Dermis microvascular lymphatic vessel endothelial cell (primary cell): ENCODE measurements around the gene KCNK18. TPM values are rescaled to one million over a fixed set of nuclear protein-coding genes. Genes with fewer than 3 reads are reported as not detected.
A peak's percentile ranks its signal among the peaks of the same experiment; 100 is the strongest.
"Not testable (repeated sequence)": the region's sequence is repeated elsewhere in the genome, so short reads cannot be mapped to it uniquely, and the experiment has no call there.

Source experiments
- DNase-seq, 2 donors: peaks; one replicate each; pipeline versions ENCODE4 v3.0.0 to v3.0.0-alpha.2; 2010; ENCODE audit warnings: low read depth in 2 of 2
- total RNA-seq: library from RNA; depleted of rRNA; stranded (reverse); fragments of >200 nt; gene quantifications from 2 replicates; pipeline ENCODE4 v1.2.1, GENCODE V29; 2014

The KCNK18 gene
- total RNA-seq, 1 donor from 2014 or later = not detected

DNA sequence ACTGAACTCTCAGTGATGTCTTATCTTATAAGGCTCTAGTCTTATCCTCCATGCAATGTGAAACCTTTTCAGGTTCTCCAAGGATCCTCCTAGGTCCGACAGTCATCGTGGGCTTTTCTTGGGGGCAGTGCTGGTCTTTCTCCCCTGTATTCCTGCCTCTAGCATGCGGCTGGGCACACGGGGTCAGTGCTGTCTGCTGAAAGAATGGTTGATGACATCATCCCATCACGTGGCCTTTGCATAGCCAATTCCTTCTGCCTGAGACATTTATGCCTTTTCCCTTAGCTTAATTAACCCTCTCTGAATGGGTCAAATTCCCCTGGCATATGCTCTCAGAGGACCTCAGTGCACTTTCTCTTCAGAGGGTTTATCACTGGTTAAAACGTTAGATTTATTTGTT is 27.0 kb upstream of the KCNK18 start:
- no peak for DNase-seq

- peak; percentile 55 to 72 for DNase-seq
Observed at GRCh38 chr10:117174439-117175214, 22.7 kb upstream of the KCNK18 start.

- no peak for DNase-seq
Observed at GRCh38 chr10:117175215-117175900, 21.9 kb upstream of the KCNK18 start.

DNA sequence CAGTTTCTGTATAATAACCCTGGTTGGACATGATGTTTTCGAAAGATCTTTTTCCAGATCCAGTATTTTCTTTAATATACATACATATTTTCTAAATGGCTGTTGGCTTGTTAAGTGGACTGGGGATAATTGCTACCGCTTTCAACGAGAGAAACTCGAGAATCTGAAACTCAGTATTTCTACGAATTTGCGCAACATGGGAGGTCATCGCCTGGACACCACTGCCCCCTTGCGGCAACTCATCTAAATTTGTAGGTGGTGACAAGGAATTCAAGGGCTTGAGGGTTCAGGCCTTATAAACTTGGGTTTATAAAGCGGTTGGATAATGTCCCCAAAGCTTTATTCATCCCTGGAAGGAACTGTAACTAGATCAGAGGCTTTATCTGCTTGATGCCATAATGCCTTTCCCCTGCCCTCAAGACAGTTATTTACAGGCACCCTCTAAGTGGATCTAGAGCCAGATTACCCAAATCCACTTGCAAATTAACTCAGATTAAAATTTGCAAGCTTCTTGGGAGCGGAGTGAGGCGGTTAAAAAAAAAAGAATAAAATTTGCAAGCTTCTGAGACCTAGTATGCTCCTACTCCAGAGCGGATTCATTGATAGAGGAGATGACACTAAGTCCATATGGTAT is 21.3 kb upstream of the KCNK18 start:
- DNase-seq = peak; percentile 54 to 71

- no peak for DNase-seq
Observed at GRCh38 chr10:117178190-117178589, 19.1 kb upstream of the KCNK18 start.

DNA sequence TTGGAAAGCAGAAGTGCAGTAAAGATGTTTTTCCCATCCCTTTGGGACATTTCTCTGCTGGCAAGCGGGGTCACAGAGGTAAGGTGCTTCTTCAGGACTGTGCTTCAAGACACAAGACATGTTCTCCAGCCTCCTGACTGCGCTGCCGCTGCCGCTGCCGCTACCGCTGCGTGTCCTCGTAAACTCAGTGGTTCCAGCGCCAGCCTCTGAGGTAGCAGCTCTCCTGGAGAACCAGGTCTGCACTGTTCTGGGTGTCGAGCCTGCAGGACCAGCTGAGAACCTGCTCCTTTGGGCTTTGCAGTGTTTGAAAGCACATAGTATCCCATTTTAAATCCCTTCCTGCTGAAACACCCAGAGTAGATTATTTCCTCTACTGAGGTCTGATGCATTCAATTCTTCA is 13.0 kb upstream of the KCNK18 start:
- DNase-seq = no peak

DNA sequence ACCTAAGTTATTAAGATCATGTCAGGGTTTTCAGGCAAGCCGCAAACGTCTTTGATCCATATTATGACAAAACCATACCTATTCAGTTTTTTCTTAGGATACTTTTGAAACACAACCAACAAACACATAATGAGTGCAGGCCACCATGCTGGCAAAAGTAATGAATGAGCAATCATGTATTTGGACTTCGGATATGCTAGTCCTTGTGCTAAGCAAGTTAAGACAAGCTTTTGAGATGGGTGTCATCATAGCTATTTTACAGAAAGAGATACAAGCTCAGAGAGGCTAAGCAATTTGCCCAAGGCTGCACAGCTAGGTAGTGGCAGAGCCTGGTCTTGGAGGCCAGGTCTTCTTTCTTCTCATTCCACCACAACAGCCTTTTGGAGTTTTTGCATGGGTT is 12.5 kb upstream of the KCNK18 start:
- no peak for DNase-seq

GRCh38 chr10:117185817-117186216 is 11.5 kb upstream of the KCNK18 start:
- DNase-seq = not testable (repeated sequence)

DNA sequence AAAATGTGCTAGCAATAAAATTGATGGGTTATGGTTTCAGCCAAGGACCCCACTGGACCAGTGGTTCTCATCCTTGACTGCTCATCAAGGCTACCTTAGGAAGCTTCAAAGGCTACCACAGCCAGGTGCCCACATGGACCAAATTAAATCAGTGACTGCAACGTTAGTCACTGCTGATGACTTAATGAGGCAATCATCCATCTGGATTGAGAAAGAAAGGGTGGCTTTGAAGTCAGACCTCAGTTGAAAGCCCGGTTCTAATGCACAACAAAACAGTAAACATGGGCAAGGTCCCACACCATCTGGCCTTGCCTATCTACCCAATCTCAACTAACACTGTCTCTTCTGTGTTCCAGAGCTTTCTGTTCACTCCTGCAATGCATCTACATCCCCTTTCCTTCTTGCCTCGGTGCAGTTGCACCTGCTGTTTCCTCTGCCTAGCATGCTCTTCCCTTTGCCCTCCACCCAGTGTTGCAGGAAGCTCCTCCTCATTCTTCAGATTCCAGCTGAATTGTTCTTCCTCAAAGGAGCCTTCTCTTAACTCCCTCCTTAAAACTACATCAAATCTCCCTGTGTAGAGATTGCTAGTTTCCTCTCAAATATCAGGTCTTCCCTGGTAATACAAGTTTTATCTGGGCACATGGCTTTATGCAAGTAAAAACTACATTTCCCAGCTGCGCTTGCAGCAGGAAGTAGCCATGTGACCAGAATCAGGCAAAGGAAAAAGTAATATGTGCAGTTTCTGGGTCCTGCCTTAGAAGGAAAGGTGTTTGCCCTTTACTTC is 10.3 kb upstream of the KCNK18 start:
- no peak for DNase-seq

GRCh38 chr10:117188371-117188770 is 8.9 kb upstream of the KCNK18 start:
- no peak for DNase-seq

DNA sequence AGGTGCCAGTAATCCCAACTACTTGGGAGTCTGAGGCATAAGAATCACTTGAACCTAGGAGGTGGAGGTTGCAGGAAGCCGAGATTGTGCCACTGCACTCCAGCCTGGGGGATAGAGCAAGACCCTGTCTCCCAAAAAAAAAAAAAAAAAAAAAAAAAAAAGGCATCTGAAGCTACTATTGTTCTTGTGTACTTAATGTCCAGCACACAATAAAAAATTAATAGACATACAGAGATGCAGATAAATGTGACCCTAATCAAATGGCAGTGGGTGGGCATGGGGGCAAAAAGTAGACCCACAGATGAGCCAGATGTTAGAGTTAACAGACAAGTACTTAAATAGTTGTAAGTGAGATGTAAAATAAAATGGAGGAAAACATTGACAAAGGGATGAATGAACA is 7.7 kb upstream of the KCNK18 start:
- DNase-seq = no peak

GRCh38 chr10:117198088-117198487 is 799 bp downstream of the KCNK18 start:
- no peak for DNase-seq

- no peak for DNase-seq
Observed at GRCh38 chr10:117201826-117202225, 4.5 kb downstream of the KCNK18 start.

- no peak for DNase-seq
Observed at GRCh38 chr10:117204316-117204715, 7.0 kb downstream of the KCNK18 start.

GRCh38 chr10:117212176-117212575 is 14.9 kb downstream of the KCNK18 start:
- no peak for DNase-seq

- no peak for DNase-seq
Observed at GRCh38 chr10:117214401-117214800, 17.1 kb downstream of the KCNK18 start.

DNA sequence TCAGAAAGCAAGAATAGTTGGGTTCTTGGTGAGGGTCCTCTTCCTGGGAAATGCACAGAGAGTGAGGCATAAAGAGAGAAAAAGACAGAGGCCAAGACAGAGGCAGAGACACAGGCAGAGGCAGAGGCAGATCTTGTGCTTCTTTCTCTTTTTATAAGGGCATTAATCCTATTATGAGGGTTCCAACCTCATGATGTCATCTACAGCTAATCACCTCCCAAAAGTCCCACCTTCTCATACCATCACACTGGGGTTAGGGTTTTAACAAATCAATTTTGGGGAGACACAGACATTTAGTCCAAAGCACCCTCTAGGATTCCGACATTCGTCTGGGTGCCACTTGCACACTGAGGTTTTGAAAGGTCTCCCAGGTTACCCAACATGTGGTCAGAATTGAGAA is 17.8 kb downstream of the KCNK18 start:
- DNase-seq = no peak

DNA sequence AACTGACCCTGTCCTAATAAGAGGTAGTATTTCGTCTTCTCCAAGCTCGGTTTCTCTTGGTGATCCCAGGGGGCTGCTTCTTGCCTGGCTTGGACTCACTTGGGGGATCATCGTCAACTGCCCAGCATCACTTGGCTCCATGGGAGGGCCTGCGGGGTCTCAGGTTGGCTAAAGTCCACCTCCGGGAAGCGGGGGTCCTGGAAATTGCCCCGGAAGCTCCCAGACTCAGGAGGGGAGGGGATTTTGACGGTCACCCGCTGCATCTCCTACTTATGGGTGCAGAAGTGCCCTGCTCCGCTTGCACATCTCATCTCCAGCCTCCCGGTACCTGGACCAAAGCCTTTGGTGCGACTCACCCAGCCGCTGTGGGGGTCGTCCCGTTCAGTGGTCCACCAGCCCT is 18.7 kb downstream of the KCNK18 start:
- DNase-seq = no peak

DNA sequence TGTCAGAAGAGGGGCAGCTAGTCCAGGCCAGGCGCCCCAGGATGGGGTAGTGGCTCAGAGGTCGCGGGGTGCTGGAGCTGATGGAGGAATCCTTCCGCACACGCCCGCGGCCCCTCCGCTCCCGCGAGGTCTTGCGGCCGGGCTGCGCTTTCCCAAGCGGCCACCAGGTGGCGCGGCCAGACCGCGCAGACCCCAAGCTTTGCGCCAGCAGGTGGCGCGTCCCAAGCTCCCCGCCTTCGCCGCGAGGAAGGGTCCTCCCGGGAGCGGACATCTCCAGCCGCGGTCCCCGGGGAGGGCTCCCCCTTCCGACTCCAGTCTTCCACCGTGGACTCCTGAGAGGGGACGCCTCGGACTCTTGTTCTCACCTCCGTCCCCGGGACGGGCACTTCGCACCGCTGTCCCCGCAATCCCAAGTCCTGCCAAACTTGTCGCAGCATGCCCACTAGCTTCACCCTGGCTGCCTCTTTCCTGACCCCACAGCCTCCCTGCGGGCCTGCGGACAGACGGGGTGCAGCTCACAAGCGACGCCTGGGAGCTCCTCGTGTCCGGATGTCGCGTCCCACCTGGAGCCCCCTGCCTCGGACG is 19.4 kb downstream of the KCNK18 start:
- DNase-seq = peak; percentile 29 to 64

- peak in 1 of 2 donors; percentile 6 for DNase-seq
Observed at GRCh38 chr10:117217196-117217761, 20.0 kb downstream of the KCNK18 start.

- DNase-seq = no peak
Observed at GRCh38 chr10:117218654-117219053, 21.4 kb downstream of the KCNK18 start.
